Esophagus squamous epithelium (tissue), 5 donors: ENCODE data around the gene TPO. TPM values are rescaled to one million over a fixed set of nuclear protein-coding genes. Genes with fewer than 3 reads are reported as not detected.

Source experiments
- DNase-seq: peaks from one replicate; lab custom pipeline; 2025; lab: John Stamatoyannopoulos, UW
- H3K27ac ChIP-seq, 4 donors: fragments of 200-600 bp; sonication (generic); one replicate each; pipeline ENCODE4 v1.5.1; 2016 to 2019; ENCODE audit warnings: mild to moderate bottlenecking in 1 of 4
- H3K27me3 ChIP-seq, 4 donors: fragments of 200-600 bp; sonication (generic); 1 replicate in 3 of 4; 2 replicates in 1 of 4; pipeline versions ENCODE4 v1.5.1 to v1.6.0; 2017 to 2021; ENCODE audit warnings: antibody characterized with exemption in 1 of 4
- H3K36me3 ChIP-seq, 3 donors: fragments of 200-600 bp; sonication (generic); one replicate each; pipeline ENCODE4 v1.5.1; 2016 to 2019
- H3K4me1 ChIP-seq, 3 donors: fragments of 200-600 bp; sonication (generic); one replicate each; pipeline ENCODE4 v1.5.1; 2017 to 2019
- H3K4me3 ChIP-seq, 4 donors: fragments of 200-600 bp; sonication (generic); 1 replicate in 3 of 4; 2 replicates in 1 of 4; pipeline ENCODE4 v1.5.1; 2016 to 2019; ENCODE audit warnings: mild to moderate bottlenecking in 2 of 4, moderate library complexity in 1 of 4
- H3K9me3 ChIP-seq, 3 donors: fragments of 200-600 bp; sonication (generic); one replicate each; pipeline ENCODE4 v1.5.1; 2016 to 2019
- POLR2A ChIP-seq, 4 donors: fragments of 450-650 bp; IDR thresholded peaks; one replicate each; pipeline ENCODE4 v1.6.1; 2017; ENCODE audit warnings: antibody characterized with exemption in 4 of 4, mild to moderate bottlenecking in 4 of 4, moderate library complexity in 3 of 4
- WGBS, 2 donors: methylation state at CpG; one replicate each; pipeline ENCODE4 v1.1.5; 2018; 5-methylcytosine and 5-hydroxymethylcytosine counted together
- intact Hi-C: fragments of 100-400 bp; cut with DNase I; formaldehyde crosslinking; loops from one replicate; pipeline ENCODE4 v1.15.0; 2022
- total RNA-seq, 4 donors: library from RNA; depleted of rRNA; stranded (reverse); fragments of >200 nt; gene quantifications; one replicate each; pipeline ENCODE4 v1.1.0, GENCODE V29; 2016
- TF ChIP-seq, protein P1 (sequence below), 6 experiments: fragments of 450-650 bp in 4 of 6; fragments of 200-600 bp in 2 of 6; sonication (generic) in 2 of 6; IDR thresholded peaks; one replicate each; pipeline ENCODE4 v1.5.1; 2016 to 2019; ENCODE audit warnings: antibody characterized with exemption in 6 of 6, mild to moderate bottlenecking in 4 of 6, moderate library complexity in 4 of 6
- donor health status: DM: yes; HTN: yes; CAD: no.

Gene TPO
- total RNA-seq, 4 donors from 2014 or later, result 0.31 to 4.6 (median 2.7) TPM

GRCh38 chr2:1521191-1521877, 108.1 kb downstream of the TPO start:
- 76 to 88% methylated on average over 9 to 15 of the region's 21 CpGs for WGBS, 2 donors
- no peak for TF ChIP-seq POLR2A (IDR thresholded peaks at IDR 0.05)
- TF ChIP-seq, protein P1, sequence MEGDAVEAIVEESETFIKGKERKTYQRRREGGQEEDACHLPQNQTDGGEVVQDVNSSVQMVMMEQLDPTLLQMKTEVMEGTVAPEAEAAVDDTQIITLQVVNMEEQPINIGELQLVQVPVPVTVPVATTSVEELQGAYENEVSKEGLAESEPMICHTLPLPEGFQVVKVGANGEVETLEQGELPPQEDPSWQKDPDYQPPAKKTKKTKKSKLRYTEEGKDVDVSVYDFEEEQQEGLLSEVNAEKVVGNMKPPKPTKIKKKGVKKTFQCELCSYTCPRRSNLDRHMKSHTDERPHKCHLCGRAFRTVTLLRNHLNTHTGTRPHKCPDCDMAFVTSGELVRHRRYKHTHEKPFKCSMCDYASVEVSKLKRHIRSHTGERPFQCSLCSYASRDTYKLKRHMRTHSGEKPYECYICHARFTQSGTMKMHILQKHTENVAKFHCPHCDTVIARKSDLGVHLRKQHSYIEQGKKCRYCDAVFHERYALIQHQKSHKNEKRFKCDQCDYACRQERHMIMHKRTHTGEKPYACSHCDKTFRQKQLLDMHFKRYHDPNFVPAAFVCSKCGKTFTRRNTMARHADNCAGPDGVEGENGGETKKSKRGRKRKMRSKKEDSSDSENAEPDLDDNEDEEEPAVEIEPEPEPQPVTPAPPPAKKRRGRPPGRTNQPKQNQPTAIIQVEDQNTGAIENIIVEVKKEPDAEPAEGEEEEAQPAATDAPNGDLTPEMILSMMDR (IDR thresholded peaks at IDR 0.05), result no peak
- Histone ChIP-seq H3K36me3 (no peaks in the 10 kb centered on the region), H3K4me3 (no peak overlapping the region), H3K4me1 (peaks cover 0 to 10% (median 5%) of the 10 kb centered on the region in 3 donors), H3K9me3 (no peaks in the 10 kb centered on the region), H3K27me3 (no peaks in the 10 kb centered on the region), H3K27ac (no peak overlapping the region)
- no peak for DNase-seq
- intact Hi-C loops, result no loop called here

DNA sequence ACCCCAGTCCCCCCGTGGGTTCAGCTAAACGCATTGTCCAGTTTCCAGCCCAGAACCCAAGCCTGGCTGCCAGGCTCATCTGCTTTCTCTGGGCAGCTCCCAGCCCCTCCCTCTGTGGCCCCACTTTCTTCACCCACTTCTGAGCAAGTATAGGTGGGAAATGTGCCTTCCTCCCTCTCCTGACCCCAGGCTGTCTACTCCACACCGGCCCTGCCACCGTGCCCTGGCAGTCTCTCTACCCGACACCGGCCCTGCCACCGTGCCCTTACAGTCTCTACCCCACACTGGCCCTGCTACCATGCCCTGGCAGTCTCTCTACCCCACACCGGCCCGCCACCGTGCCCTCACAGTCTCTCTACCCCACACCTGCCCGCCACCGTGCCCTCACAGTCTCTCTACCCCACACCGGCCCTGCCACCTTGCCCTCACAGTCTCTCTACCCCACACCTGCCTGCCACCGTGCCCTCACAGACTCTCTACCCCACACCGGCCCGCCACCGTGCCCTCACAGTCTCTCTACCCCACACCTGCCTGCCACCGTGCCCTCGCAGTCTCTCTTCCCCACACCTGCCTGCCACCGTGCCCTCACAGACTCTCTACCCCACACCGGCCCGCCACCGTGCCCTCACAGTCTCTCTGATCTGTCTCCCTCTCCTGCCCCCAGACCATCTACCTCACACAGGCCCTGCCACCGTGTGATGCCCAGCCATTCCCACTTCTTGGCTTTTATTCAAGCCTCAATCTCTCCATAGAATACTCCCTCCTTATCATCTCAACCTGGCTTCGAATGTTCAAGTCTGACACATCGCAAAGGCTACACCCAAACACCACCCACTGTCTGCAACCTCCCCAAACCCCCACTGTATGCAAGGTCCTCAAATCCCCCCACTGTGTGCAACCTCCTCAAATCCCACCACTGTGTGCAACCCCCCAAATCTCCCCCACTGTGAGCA, 108.9 kb downstream of the TPO start:
- no peak for DNase-seq
- 87 to 89% methylated on average over 22 to 25 of the region's 26 CpGs for WGBS, 2 donors
- H3K4me3 ChIP-seq, result no peak overlapping the region

GRCh38 chr2:1527153-1527992, 114.1 kb downstream of the TPO start:
- WGBS, 2 donors, result 76 to 83% methylated on average over 8 to 9 of the region's 9 CpGs
- TF ChIP-seq POLR2A (IDR thresholded peaks at IDR 0.05), result no peak
- TF ChIP-seq, protein P1 (IDR thresholded peaks at IDR 0.05), result no peak
- no peak for DNase-seq
- Histone ChIP-seq H3K36me3 (no peaks in the 10 kb centered on the region), H3K9me3 (no peaks in the 10 kb centered on the region), H3K27me3 (no peaks in the 10 kb centered on the region), H3K4me1 (no peaks in the 10 kb centered on the region), H3K4me3 (no peak overlapping the region), H3K27ac (no peak overlapping the region)
- intact Hi-C loops, result no loop called here

More for the DNA sequence above, 108.9 kb downstream of the TPO start:
- Histone ChIP-seq H3K27ac (no peak overlapping the region), H3K36me3 (no peaks in the 10 kb centered on the region), H3K4me1 (peaks cover 0 to 10% (median 5%) of the 10 kb centered on the region in 3 donors), H3K27me3 (no peaks in the 10 kb centered on the region), H3K9me3 (no peaks in the 10 kb centered on the region)
- TF ChIP-seq, protein P1 (IDR thresholded peaks at IDR 0.05), result no peak
- TF ChIP-seq POLR2A (IDR thresholded peaks at IDR 0.05), result no peak
- intact Hi-C loops, result no loop called here

GRCh38 chr2:1528273-1529064, 115.2 kb downstream of the TPO start:
- no peaks in the 10 kb centered on the region for H3K36me3 ChIP-seq
- 70 to 79% methylated on average over 4 to 6 of the region's 6 CpGs for WGBS, 2 donors
- no peaks in the 10 kb centered on the region for H3K4me1 ChIP-seq
- H3K9me3 ChIP-seq, result no peaks in the 10 kb centered on the region
- no peak for TF ChIP-seq POLR2A (IDR thresholded peaks at IDR 0.05)
- TF ChIP-seq, protein P1 (IDR thresholded peaks at IDR 0.05), result no peak
- intact Hi-C loops, result no loop called here
- H3K27ac ChIP-seq, result no peak overlapping the region
- H3K4me3 ChIP-seq, result no peak overlapping the region
- H3K27me3 ChIP-seq, result no peaks in the 10 kb centered on the region
- DNase-seq, result no peak
